Nasal cavity respiratory epithelium epithelial cell of viscerocranial mucosa (primary cell): ENCODE data around the gene POPDC2. TPM values are rescaled to one million over a fixed set of nuclear protein-coding genes. Genes with fewer than 3 reads are reported as not detected.

Source experiments
- total RNA-seq: library from RNA; depleted of rRNA; stranded (reverse); fragments of >200 nt; gene quantifications from 2 replicates; pipeline ENCODE4 v1.2.3, GENCODE V29; 2014

The POPDC2 gene
- 0.28 and 0.34 TPM in 2 replicates for total RNA-seq

GRCh38 chr3:119660474-119661440 lies at the start of gene POPDC2:
TSS of gene POPDC2 (minus strand) at chr3:119660589. CDS start at chr3:119660423, 166 bp downstream.

GRCh38 chr3:119702530-119703527 lies 42.4 kb upstream of the POPDC2 start, which contains the start of gene CFAP91:
TSS of gene CFAP91 (plus strand) at chr3:119703022. CDS start at chr3:119703099, 77 bp downstream.

GRCh38 chr3:119676771-119677640 lies 16.6 kb upstream of the POPDC2 start, which contains the start of gene COX17:
TSS of gene COX17 (minus strand) at chr3:119677406. CDS start at chr3:119677310, 96 bp downstream.

GRCh38 chr3:119597548-119598288 lies 62.7 kb downstream of the POPDC2 start, which contains the start of gene PLA1A:
TSS of gene PLA1A (plus strand) at chr3:119597885. CDS start at chr3:119597914, 29 bp downstream.

Other genes with a start within 250 kb of the POPDC2 start
- gene TMEM39A, start 197.0 kb downstream of the POPDC2 start, total RNA-seq = 52.3 and 67.0 TPM in 2 replicates
- gene POGLUT1, start 191.6 kb downstream of the POPDC2 start, total RNA-seq = 15.0 and 19.8 TPM in 2 replicates
- gene TIMMDC1, start 162.0 kb downstream of the POPDC2 start, total RNA-seq = 61.6 and 75.2 TPM in 2 replicates
- not detected in 2 replicates for gene CD80, start 101.0 kb downstream of the POPDC2 start, total RNA-seq
- 0.68 and 3.9 TPM in 2 replicates for gene ADPRH, start 81.1 kb downstream of the POPDC2 start, total RNA-seq
- 0.14 TPM in 1 of 2 replicates, not detected in the other for gene PLA1A, start 62.7 kb downstream of the POPDC2 start, total RNA-seq
- 22.2 and 24.4 TPM in 2 replicates for gene COX17, start 16.8 kb upstream of the POPDC2 start, total RNA-seq
- gene CFAP91, start 42.4 kb upstream of the POPDC2 start, total RNA-seq = 0.07 TPM in 1 of 2 replicates, not detected in the other
- gene NR1I2, start 121.5 kb upstream of the POPDC2 start, total RNA-seq = under 0.01 TPM in 2 replicates